SIG-M5 (cell line): ENCODE results near the gene RILPL1.
"Not testable (repeated sequence)": the region's sequence is repeated elsewhere in the genome, so short reads cannot be mapped to it uniquely, and the experiment has no call there.

Experiments used
- DNase-seq: peaks from one replicate; lab custom pipeline; 2025; lab: John Stamatoyannopoulos, UW

Gene RILPL1

GRCh38 chr12:123530668-123531067, 2.9 kb downstream of the RILPL1 start:
- DNase-seq, result no peak

- no peak for DNase-seq
Measured at GRCh38 chr12:123529686-123530085, 3.8 kb downstream of the RILPL1 start.

GRCh38 chr12:123528858-123529257, 4.7 kb downstream of the RILPL1 start:
- DNase-seq, result no peak

- DNase-seq, result no peak
Measured at GRCh38 chr12:123526542-123527080, 6.9 kb downstream of the RILPL1 start.

GRCh38 chr12:123524378-123524777, 9.1 kb downstream of the RILPL1 start:
- no peak for DNase-seq

- DNase-seq, result no peak
Measured at GRCh38 chr12:123523518-123523917, 10.0 kb downstream of the RILPL1 start.

GRCh38 chr12:123522164-123522563, 11.4 kb downstream of the RILPL1 start:
- DNase-seq, result no peak

- DNase-seq, result no peak
Measured at GRCh38 chr12:123520567-123521474, 12.7 kb downstream of the RILPL1 start.

- no peak for DNase-seq
Measured at GRCh38 chr12:123519141-123520001, 14.1 kb downstream of the RILPL1 start.

- no peak for DNase-seq
Measured at GRCh38 chr12:123516216-123516780, 17.2 kb downstream of the RILPL1 start.

- not testable (repeated sequence) for DNase-seq
Measured at GRCh38 chr12:123514582-123515221, 18.8 kb downstream of the RILPL1 start.

GRCh38 chr12:123513805-123514204, 19.7 kb downstream of the RILPL1 start:
- no peak for DNase-seq

GRCh38 chr12:123512838-123513665, 20.5 kb downstream of the RILPL1 start:
- no peak for DNase-seq

- no peak for DNase-seq
Measured at GRCh38 chr12:123506843-123507236, 26.7 kb downstream of the RILPL1 start.

GRCh38 chr12:123506059-123506842, 27.3 kb downstream of the RILPL1 start:
- no peak for DNase-seq

GRCh38 chr12:123502163-123502704, 31.3 kb downstream of the RILPL1 start:
- DNase-seq, result no peak

- no peak for DNase-seq
Measured at GRCh38 chr12:123499332-123499731, 34.2 kb downstream of the RILPL1 start.

- no peak for DNase-seq
Measured at GRCh38 chr12:123498126-123498825, 35.2 kb downstream of the RILPL1 start.

- DNase-seq, result no peak
Measured at GRCh38 chr12:123497065-123497464, 36.5 kb downstream of the RILPL1 start.
